ENCODE data around the gene EIF3A. TPM values are rescaled to one million over a fixed set of nuclear protein-coding genes. Genes with fewer than 3 reads are reported as not detected.

Gene EIF3A
- total and polyA plus RNA-seq, 4 donors: 27.5 to 88.9 (median 47.6) TPM

GRCh38 chr10:119103241-119103902, 22.8 kb upstream of the EIF3A start:
- no peak overlapping the region for H3K27ac ChIP-seq (ENCODE audit: low read depth in 1 of 2, low read length in 2 of 2)
- H3K4me3 ChIP-seq (ENCODE audit: low read depth in 1 of 3, low read length in 3 of 3): no peak overlapping the region
- peaks cover 0 to 12% (median 9%) of the 10 kb centered on the region in 4 donors for H3K4me1 ChIP-seq (ENCODE audit: control insufficient read depth in 4 of 4, insufficient read depth in 4 of 4, low read length in 3 of 4)
- H3K27me3 ChIP-seq (ENCODE audit: control insufficient read depth in 4 of 4, insufficient read depth in 4 of 4, low read length in 3 of 4): no peaks in the 10 kb centered on the region
- TF ChIP-seq FOXA2 (IDR thresholded peaks at IDR 0.05): no peak
- no peak for TF ChIP-seq EGR1 (IDR thresholded peaks at IDR 0.05; ENCODE audit: low read depth in 2 of 2)
- TF ChIP-seq, protein P1, sequence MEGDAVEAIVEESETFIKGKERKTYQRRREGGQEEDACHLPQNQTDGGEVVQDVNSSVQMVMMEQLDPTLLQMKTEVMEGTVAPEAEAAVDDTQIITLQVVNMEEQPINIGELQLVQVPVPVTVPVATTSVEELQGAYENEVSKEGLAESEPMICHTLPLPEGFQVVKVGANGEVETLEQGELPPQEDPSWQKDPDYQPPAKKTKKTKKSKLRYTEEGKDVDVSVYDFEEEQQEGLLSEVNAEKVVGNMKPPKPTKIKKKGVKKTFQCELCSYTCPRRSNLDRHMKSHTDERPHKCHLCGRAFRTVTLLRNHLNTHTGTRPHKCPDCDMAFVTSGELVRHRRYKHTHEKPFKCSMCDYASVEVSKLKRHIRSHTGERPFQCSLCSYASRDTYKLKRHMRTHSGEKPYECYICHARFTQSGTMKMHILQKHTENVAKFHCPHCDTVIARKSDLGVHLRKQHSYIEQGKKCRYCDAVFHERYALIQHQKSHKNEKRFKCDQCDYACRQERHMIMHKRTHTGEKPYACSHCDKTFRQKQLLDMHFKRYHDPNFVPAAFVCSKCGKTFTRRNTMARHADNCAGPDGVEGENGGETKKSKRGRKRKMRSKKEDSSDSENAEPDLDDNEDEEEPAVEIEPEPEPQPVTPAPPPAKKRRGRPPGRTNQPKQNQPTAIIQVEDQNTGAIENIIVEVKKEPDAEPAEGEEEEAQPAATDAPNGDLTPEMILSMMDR (IDR thresholded peaks at IDR 0.05; ENCODE audit: low read depth, low read length, missing input control): no peak
- TF ChIP-seq ATF3 (IDR thresholded peaks at IDR 0.05): no peak
- no peak for TF ChIP-seq REST (IDR thresholded peaks at IDR 0.05)
- no peak for TF ChIP-seq RAD21 (IDR thresholded peaks at IDR 0.05)
- TF ChIP-seq ZBTB33 (IDR thresholded peaks at IDR 0.05): no peak
- TF ChIP-seq SP1 (IDR thresholded peaks at IDR 0.05): no peak
- no peak for TF ChIP-seq YY1 (IDR thresholded peaks at IDR 0.05)
- TF ChIP-seq TAF1 (conservative IDR thresholded peaks at IDR 0.05): no peak
- TF ChIP-seq, protein P2, sequence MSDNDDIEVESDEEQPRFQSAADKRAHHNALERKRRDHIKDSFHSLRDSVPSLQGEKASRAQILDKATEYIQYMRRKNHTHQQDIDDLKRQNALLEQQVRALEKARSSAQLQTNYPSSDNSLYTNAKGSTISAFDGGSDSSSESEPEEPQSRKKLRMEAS (IDR thresholded peaks at IDR 0.05): no peak
- no peak for TF ChIP-seq NR2F2 (IDR thresholded peaks at IDR 0.05)
- no peak for TF ChIP-seq HNF4A (conservative IDR thresholded peaks at IDR 0.05)
- no peak for TF ChIP-seq FOXA1 (IDR thresholded peaks at IDR 0.05)
- no peak for TF ChIP-seq GABPA (IDR thresholded peaks at IDR 0.05 in 1 of 2, conservative IDR thresholded peaks at IDR 0.05 in 1 of 2)
- TF ChIP-seq RXRA (IDR thresholded peaks at IDR 0.05): no peak
- no peak overlapping the region for H3K9ac ChIP-seq (ENCODE audit: low read depth in 1 of 2, low read length in 2 of 2)
- no peak for DNase-seq (ENCODE audit: low spot score)
- 64% methylated on average over 12 of the region's 12 CpGs for WGBS
- H3K36me3 ChIP-seq (ENCODE audit: control insufficient read depth in 4 of 4, insufficient read depth in 3 of 4, low read depth in 1 of 4, low read length in 3 of 4): no peaks in the 10 kb centered on the region
- H3K9me3 ChIP-seq (ENCODE audit: control insufficient read depth in 4 of 4, low read length in 3 of 4): no peaks in the 10 kb centered on the region

Measured in liver (tissue), 9 donors.